ENCODE data around the gene BCAS1.

Gene BCAS1

GRCh38 chr20:54103762-54104600 is 33.6 kb upstream of the BCAS1 start:
- DNase-seq (ENCODE audit: low spot score): no peak
- FAIRE-seq: no peak

GRCh38 chr20:54103067-54103761 is 32.8 kb upstream of the BCAS1 start:
- DNase-seq (ENCODE audit: low spot score) (peak; percentile 54), FAIRE-seq (peak; percentile 66)

DNA sequence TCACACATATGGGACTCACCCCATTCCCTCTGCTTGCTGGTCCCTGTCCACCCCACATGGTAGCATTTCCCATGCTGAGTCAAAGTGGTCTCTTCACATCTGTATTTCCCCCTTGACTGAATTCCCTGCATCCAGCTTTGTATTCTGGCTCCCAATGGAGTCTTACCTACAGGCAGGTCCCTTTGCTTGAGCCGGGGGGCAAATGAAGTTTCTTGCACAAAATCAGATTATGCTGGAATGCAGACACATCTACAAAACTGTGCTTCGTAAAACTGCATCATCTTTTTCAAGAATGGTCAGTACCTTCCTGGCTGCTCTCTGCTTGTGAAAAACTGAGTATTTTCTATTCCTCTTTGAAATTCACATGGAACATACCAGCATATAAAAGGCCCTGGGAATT is 32.1 kb upstream of the BCAS1 start:
- DNase-seq (ENCODE audit: low spot score) (no peak), FAIRE-seq (no peak)

DNA sequence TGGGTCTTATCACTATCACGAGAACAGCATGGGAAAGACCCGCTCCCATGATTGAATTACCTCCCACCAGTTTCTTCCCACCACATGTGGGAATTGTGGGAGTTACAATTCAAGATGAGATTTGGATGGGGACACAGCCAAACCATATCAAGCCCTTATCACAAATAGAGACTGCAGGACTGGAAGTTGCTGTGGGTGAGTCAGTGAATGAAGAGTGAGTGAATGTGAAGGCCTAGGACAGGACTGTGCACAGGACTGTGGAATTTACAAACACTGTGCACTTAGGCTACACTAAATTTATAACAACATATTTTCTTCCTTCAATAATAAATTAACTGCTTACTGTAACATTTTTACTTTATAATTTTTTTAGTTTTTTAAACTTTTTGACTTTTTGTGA is 30.2 kb upstream of the BCAS1 start:
- FAIRE-seq: no peak
- no peak for DNase-seq (ENCODE audit: low spot score)

- DNase-seq (ENCODE audit: low spot score): no peak
- no peak for FAIRE-seq
Observed at GRCh38 chr20:54099894-54100293, 29.5 kb upstream of the BCAS1 start.

- no peak for FAIRE-seq
- DNase-seq (ENCODE audit: low spot score): no peak
Observed at GRCh38 chr20:54098047-54098446, 27.7 kb upstream of the BCAS1 start.

- DNase-seq (ENCODE audit: low spot score) (no peak), FAIRE-seq (no peak)
Observed at GRCh38 chr20:54097236-54097529, 26.8 kb upstream of the BCAS1 start.

DNA sequence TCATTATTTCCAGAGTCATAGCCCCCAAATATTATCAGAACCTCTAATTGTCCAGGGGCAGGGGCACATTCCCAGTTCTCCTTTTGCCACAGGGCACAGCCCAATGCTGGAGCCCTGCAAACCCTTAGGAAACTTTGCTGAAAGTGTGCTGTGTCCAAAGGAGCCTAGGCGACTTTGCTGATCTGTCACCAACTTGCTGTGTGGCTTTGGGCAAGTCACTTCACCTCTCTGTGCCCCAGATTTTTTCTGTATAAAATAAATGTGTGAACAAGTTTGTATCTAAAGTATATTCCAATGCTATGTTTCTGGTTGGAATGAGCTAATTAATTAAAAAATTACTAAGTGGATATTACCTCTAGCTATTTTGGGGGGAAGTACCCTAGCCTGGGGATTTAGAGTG is 25.4 kb upstream of the BCAS1 start:
- DNase-seq (ENCODE audit: low spot score): no peak
- FAIRE-seq: no peak

DNA sequence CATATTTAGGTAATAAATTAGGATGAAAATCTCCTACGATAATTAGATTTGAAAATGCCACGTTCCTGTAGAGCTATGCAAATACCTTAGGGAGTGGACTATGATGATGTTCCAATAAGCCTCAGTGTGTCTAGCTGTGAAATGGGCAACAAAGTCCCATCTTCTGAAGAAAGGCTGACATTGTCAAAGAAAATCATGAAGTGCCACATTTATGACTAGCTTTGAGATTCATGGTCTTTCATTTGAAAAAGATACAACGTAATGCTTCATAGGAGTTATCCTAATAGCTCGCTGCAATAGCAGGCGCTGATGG is 23.8 kb upstream of the BCAS1 start:
- DNase-seq (ENCODE audit: low spot score) (no peak), FAIRE-seq (no peak)

GRCh38 chr20:54093423-54094267 is 23.3 kb upstream of the BCAS1 start:
- no peak for FAIRE-seq

DNA sequence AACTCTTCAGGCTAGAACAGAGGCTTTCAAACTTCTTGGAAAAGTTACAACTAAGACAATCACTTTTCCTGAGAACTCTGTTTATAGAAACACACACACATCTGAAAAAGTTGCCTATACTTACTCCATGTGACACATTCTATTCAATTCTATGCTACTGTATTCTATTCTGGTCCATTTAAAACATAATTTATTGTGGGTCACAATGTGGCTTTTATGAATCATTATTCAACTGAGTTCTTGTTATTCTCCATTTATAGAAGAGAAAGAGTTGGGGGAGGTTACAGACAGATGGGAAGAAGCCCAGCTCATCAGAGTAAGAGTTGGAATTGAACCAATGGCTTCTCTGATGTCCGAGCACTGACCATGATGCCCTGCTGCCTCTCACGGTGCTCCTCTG is 21.6 kb upstream of the BCAS1 start:
- DNase-seq (ENCODE audit: low spot score) (no peak), FAIRE-seq (no peak)

More at GRCh38 chr20:54093423-54094267, 23.3 kb upstream of the BCAS1 start:
- DNase-seq (ENCODE audit: low spot score): no peak

GRCh38 chr20:54091120-54091480 is 20.7 kb upstream of the BCAS1 start:
- FAIRE-seq: no peak
- no peak for DNase-seq (ENCODE audit: low spot score)

- DNase-seq (ENCODE audit: low spot score) (no peak), FAIRE-seq (no peak)
Observed at GRCh38 chr20:54090230-54091119, 20.1 kb upstream of the BCAS1 start.

DNA sequence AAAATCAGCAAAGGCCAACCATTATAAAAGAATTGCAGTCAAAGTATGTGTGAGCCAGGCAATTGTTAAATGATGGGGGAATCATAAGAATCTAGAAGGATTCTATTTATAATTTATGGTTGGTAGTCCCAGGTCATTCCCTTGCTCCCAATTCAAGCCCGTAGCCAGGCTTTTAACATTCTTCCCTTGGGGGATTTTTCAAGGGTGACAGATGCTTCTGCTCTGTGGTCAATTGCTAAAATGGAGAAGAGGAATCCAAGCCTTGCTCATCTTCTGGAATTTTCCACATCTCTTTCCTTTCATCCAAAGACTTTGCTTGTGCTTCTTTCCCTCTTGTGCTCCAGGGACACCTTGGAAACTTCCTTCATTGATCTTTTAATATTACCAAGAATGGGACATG is 18.0 kb upstream of the BCAS1 start:
- no peak for FAIRE-seq

GRCh38 chr20:54086507-54087039 is 16.2 kb upstream of the BCAS1 start:
- no peak for FAIRE-seq
- no peak for DNase-seq (ENCODE audit: low spot score)

More for the DNA sequence above, 18.0 kb upstream of the BCAS1 start:
- no peak for DNase-seq (ENCODE audit: low spot score)

DNA sequence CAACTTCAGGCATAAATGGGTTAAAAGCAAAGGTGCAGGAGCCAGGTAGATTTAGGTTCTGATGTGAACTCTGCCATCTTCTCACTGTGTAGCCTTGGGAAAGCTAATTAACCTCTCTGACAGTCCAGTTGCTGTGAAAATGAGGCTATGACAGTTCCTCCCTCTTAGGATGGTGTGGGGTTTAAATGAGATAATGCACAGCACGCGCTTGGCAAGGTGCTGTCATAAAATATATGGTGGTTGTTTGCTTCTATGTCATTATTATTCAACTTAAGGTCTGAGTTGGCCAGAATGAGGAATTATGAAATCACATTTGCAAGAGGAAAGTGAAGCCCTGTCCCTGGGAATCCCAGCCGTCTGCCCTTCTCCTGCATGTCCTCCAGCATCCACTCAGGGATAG is 15.5 kb upstream of the BCAS1 start:
- FAIRE-seq (no peak), DNase-seq (ENCODE audit: low spot score) (no peak)

- FAIRE-seq: no peak
- no peak for DNase-seq (ENCODE audit: low spot score)
Observed at GRCh38 chr20:54085425-54085824, 15.0 kb upstream of the BCAS1 start.

- FAIRE-seq: no peak
- no peak for DNase-seq (ENCODE audit: low spot score)
Observed at GRCh38 chr20:54084727-54085388, 14.5 kb upstream of the BCAS1 start.

DNA sequence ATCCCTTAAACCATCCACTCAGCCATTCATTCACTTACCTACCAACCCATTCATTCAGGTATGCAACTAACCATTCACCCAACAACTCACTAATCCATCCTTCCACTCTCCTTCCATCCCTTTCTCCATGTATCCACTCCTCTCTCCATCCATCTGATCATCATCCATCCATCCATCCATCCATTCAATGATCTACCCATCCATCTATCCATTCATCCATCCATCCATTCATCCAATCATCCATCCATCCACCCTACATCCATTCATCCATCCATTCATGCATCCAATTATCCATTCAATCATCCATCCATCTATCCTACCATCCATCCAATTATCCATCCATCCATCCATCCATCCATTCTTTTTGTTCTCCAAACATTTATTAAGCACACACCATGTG is 13.8 kb upstream of the BCAS1 start:
- DNase-seq (ENCODE audit: low spot score) (no peak), FAIRE-seq (no peak)

DNA sequence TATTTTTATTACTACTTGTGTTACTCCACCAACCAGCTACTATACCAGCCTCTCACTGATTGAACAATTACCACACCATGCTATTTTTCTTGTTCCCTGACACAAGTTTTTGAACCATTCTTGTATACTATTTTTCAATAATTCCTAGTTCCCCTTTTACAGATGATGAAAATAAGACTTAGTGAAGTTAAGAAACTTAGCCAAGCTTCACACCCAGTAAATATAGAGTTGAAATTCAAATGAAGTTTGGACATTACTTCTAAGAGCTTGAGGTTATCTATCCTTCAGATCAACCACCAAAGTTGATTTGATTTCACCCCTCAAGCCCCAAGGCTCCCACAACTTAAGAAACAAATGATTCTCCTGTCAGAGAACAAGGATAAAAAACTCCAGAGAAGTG is 13.1 kb upstream of the BCAS1 start:
- DNase-seq (ENCODE audit: low spot score): no peak
- FAIRE-seq: no peak

- no peak for FAIRE-seq
- no peak for DNase-seq (ENCODE audit: low spot score)
Observed at GRCh38 chr20:54082100-54082499, 11.7 kb upstream of the BCAS1 start.

All from RCC 7860 (cell line).